Measurements from ENCODE around the gene KCNQ5. TPM values are rescaled to one million over a fixed set of nuclear protein-coding genes. Genes with fewer than 3 reads are reported as not detected.

The KCNQ5 gene
- total and polyA plus RNA-seq, 2 of the 8 experiments (the other 6 are each of a cell fraction or from before 2014, with no cell fraction given), result 0.83 to 1.2 TPM

- H2BK12ac ChIP-seq (ENCODE audit: low read depth, low read length), result 0 out of 2 replicates have a peak overlapping the region, but pooled peaks have one; percentile 9
- no peak overlapping the region for H4K8ac ChIP-seq (ENCODE audit: extremely low read depth, insufficient read depth, low read length)
- H2BK120ac ChIP-seq (replicated peaks; ENCODE audit: low read depth, low read length), result no peak overlapping the region
- no peak overlapping the region for H2BK20ac ChIP-seq (ENCODE audit: low read length)
- H3K4ac ChIP-seq (replicated peaks; ENCODE audit: insufficient read length, low read depth, low read length), result no peak overlapping the region
- no peaks in the 10 kb centered on the region for H3K9me3 ChIP-seq (ENCODE audit: insufficient read depth in 2 of 2, low read depth in 1 of 2, low read length in 1 of 2)
- H2AFZ ChIP-seq (ENCODE audit: low read length), result no peak overlapping the region
- no peaks in the 10 kb centered on the region for H3K23me2 ChIP-seq (ENCODE audit: low read depth, low read length)
- H4K20me1 ChIP-seq (replicated peaks in 1 of 2; ENCODE audit: control insufficient read depth in 1 of 2, insufficient read depth in 2 of 2, low read length in 2 of 2), result no peaks in the 10 kb centered on the region
- H3K27ac ChIP-seq (ENCODE audit: low read depth, low read length), result no peak overlapping the region
- no peak for DNase-seq (ENCODE audit: low read depth in 1 of 2, low spot score in 2 of 2)
- no peak overlapping the region for H2AK5ac ChIP-seq (ENCODE audit: low read depth, low read length)
- H2BK15ac ChIP-seq (ENCODE audit: low read length), result no peak overlapping the region
- no peak overlapping the region for H3K4me3 ChIP-seq (ENCODE audit: extremely low read depth in 1 of 4, insufficient read depth in 2 of 4, low read depth in 3 of 4, low read length in 4 of 4)
- H3K79me1 ChIP-seq (ENCODE audit: low read depth, low read length), result no peaks in the 10 kb centered on the region
- H3K23ac ChIP-seq (ENCODE audit: insufficient read length), result no peak overlapping the region
- peaks cover 2 to 11% (median 8%) of the 10 kb centered on the region in 4 experiments; a peak in 6 of 7 replicates for H3K4me1 ChIP-seq (replicated peaks in 1 of 4; ENCODE audit: control insufficient read depth in 3 of 4, insufficient read depth in 4 of 4, low read length in 3 of 4)
- FAIRE-seq, result no peak
- WGBS, 2 experiments (ENCODE audit: extremely low coverage in 1 of 2, insufficient coverage in 1 of 2, insufficient read length in 1 of 2, insufficient replicate concordance in 2 of 2, low coverage in 1 of 2, low lambda C conversion rate in 2 of 2, missing lambda C conversion rate in 1 of 2), result 89% methylated on average over 2 of the region's 2 CpGs; no CpG with 5 or more reads in 1 of the 2 experiments
- no peak overlapping the region for H4K91ac ChIP-seq (replicated peaks; ENCODE audit: insufficient read length, low read length)
- ChIA-PET POLR2A (ENCODE audit: partially characterized antibody) (interaction anchor here (0.7 kb wide), 1 partner anchor 20 kb away, joined by 3 read pairs; no protein-coding TSS in a partner anchor), CTCF (ENCODE audit: partially characterized antibody) (no interaction called here)
- H3K4me2 ChIP-seq (ENCODE audit: insufficient read depth in 1 of 2, low read depth in 2 of 2, low read length in 2 of 2), result peak overlapping the region in 1 of 2 experiments; percentile 51; a peak in 1 of 4 replicates
- H3K18ac ChIP-seq (ENCODE audit: extremely low read depth, low read length), result no peak overlapping the region
- H2BK5ac ChIP-seq (ENCODE audit: low read depth, low read length), result no peak overlapping the region
- H3K9ac ChIP-seq (replicated peaks in 1 of 4; ENCODE audit: extremely low read depth in 1 of 4, low read depth in 3 of 4, low read length in 3 of 4), result no peak overlapping the region
- no peaks in the 10 kb centered on the region; a peak in 1 of 8 replicates for H3K36me3 ChIP-seq (ENCODE audit: control insufficient read depth in 2 of 4, insufficient read depth in 4 of 4, low read length in 3 of 4)
- H4K5ac ChIP-seq (ENCODE audit: insufficient read length, low read depth, low read length), result no peak overlapping the region
- no peaks in the 10 kb centered on the region for H3K79me2 ChIP-seq (ENCODE audit: control insufficient read depth in 1 of 2, insufficient read depth in 2 of 2, low read length in 2 of 2)
- H3K14ac ChIP-seq (ENCODE audit: insufficient read length), result no peak overlapping the region
- H3K56ac ChIP-seq (replicated peaks; ENCODE audit: insufficient read length, low read depth, low read length), result no peak overlapping the region
- peaks cover 0 to 2% (median 0%) of the 10 kb centered on the region in 4 experiments; a peak in 1 of 7 replicates for H3K27me3 ChIP-seq (replicated peaks in 1 of 4; ENCODE audit: control insufficient read depth in 3 of 4, extremely low read depth in 1 of 4, insufficient read depth in 3 of 4, low read length in 3 of 4)
- TF ChIP-seq EZH2 (IDR thresholded peaks at IDR 0.05; ENCODE audit: low read depth, low read length, severe bottlenecking), result no peak
- TF ChIP-seq, protein P1, sequence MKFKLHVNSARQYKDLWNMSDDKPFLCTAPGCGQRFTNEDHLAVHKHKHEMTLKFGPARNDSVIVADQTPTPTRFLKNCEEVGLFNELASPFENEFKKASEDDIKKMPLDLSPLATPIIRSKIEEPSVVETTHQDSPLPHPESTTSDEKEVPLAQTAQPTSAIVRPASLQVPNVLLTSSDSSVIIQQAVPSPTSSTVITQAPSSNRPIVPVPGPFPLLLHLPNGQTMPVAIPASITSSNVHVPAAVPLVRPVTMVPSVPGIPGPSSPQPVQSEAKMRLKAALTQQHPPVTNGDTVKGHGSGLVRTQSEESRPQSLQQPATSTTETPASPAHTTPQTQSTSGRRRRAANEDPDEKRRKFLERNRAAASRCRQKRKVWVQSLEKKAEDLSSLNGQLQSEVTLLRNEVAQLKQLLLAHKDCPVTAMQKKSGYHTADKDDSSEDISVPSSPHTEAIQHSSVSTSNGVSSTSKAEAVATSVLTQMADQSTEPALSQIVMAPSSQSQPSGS (IDR thresholded peaks at IDR 0.05; ENCODE audit: low read length), result no peak
- no peak for TF ChIP-seq YY1 (IDR thresholded peaks at IDR 0.05; ENCODE audit: low read depth, low read length)
- no peak for TF ChIP-seq POU5F1 (IDR thresholded peaks at IDR 0.05; ENCODE audit: low read depth, low read length)
- no peak for TF ChIP-seq TAF1 (IDR thresholded peaks at IDR 0.05; ENCODE audit: low read depth, low read length)
- no peak for TF ChIP-seq TBP (IDR thresholded peaks at IDR 0.05; ENCODE audit: low read depth, low read length)
- no peak for TF ChIP-seq TAF7 (optimal IDR thresholded peaks at IDR 0.05; ENCODE audit: borderline replicate concordance, low read depth, low read length)
- TF ChIP-seq CBX8 (IDR thresholded peaks at IDR 0.05; ENCODE audit: borderline replicate concordance, low read depth, low read length), result no peak
- no peak for TF ChIP-seq SP4 (IDR thresholded peaks at IDR 0.05; ENCODE audit: low read length)
- TF ChIP-seq SP1 (IDR thresholded peaks at IDR 0.05; ENCODE audit: low read depth, low read length), result no peak
- no peak for TF ChIP-seq RNF2 (IDR thresholded peaks at IDR 0.05; ENCODE audit: borderline replicate concordance, low read depth, low read length, missing control alignments, poor library complexity, severe bottlenecking)
- no peak for TF ChIP-seq SUZ12 (IDR thresholded peaks at IDR 0.05; ENCODE audit: low read length)
Observed at GRCh38 chr6:73028893-73029450, 407.1 kb downstream of the KCNQ5 start.

All from H1 (cell line).